ENCODE measurements around the gene IKZF3.

DNA sequence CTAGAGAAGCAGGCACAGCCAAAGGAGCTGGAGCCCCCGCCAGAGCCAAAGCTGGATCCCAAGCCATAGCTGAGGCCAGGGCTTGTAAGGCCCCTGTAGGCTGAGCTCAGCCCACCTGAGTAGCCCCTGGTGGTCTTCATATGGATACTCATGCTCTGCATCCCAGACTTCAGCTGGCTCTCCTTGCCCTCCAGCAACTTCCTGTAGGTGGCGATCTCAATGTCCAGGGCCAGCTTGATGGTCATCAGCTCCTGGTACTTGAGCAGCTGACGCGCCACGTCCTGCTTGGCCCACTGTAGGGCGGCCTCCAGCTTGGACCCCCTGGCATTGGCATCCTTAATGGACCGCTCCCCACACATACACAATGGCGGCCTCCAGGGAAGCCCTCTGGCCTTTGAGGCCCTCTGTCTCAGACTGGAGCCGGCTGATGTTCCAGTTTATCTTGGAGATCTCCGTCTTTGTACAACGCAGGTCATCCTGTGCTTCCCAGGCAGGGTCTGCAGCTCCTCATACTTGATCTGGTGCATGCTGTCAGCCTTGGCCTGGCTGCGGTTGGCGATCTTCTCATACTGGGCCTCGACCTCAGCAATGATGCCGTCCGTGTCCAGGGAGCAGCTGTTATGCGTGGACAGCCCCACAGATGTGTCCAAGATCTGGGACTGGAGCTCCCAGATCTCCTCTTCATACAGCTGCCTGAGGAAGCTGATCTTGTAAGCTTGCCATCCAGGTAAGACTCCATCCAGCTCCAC, 28.9 kb downstream of the IKZF3 start:
- TF ChIP-seq, protein P1, sequence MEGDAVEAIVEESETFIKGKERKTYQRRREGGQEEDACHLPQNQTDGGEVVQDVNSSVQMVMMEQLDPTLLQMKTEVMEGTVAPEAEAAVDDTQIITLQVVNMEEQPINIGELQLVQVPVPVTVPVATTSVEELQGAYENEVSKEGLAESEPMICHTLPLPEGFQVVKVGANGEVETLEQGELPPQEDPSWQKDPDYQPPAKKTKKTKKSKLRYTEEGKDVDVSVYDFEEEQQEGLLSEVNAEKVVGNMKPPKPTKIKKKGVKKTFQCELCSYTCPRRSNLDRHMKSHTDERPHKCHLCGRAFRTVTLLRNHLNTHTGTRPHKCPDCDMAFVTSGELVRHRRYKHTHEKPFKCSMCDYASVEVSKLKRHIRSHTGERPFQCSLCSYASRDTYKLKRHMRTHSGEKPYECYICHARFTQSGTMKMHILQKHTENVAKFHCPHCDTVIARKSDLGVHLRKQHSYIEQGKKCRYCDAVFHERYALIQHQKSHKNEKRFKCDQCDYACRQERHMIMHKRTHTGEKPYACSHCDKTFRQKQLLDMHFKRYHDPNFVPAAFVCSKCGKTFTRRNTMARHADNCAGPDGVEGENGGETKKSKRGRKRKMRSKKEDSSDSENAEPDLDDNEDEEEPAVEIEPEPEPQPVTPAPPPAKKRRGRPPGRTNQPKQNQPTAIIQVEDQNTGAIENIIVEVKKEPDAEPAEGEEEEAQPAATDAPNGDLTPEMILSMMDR (IDR thresholded peaks at IDR 0.05; ENCODE audit: low read length), result peak; percentile 24
- no peak for TF ChIP-seq EZH2 (optimal IDR thresholded peaks at IDR 0.05; ENCODE audit: low read depth, low read length)
- TF ChIP-seq EZH2phosphoT487 (IDR thresholded peaks at IDR 0.05; ENCODE audit: low read length), result no peak

Data from MM.1S (cell line).